ENCODE results near the gene OR2AG2.
"Not testable (repeated sequence)": the region's sequence is repeated elsewhere in the genome, so short reads cannot be mapped to it uniquely, and the experiment has no call there.

GRCh38 chr11:6801075-6801474, 29.3 kb upstream of the OR2AG2 start:
- not testable (repeated sequence) for TF ChIP-seq CTCF, POLR2A, POLR2AphosphoS5, EP300 (IDR thresholded peaks at IDR 0.05)

Data from stomach (tissue), 4 donors.